Skin epidermis (tissue), 12 donors: ENCODE data around the gene CDK5RAP2.
"Not testable (repeated sequence)": the region's sequence is repeated elsewhere in the genome, so short reads cannot be mapped to it uniquely, and the experiment has no call there.

Source experiments
- H3K27ac ChIP-seq, 21 experiments: fragments of 200-600 bp; sonication (generic) in 11 of 21; one replicate each; pipeline ENCODE4 v1.5.0; 2020; ENCODE audit warnings: mild to moderate bottlenecking in 3 of 21, inconsistent platforms in 2 of 21, moderate library complexity in 2 of 21
- H3K4me3 ChIP-seq, 7 experiments: fragments of 200-600 bp; sonication (generic) in 2 of 7; one replicate each; pipeline ENCODE4 v1.5.0; 2020; ENCODE audit warnings: inconsistent platforms in 2 of 7, mild to moderate bottlenecking in 2 of 7, moderate library complexity in 1 of 7

CDK5RAP2 gene

DNA sequence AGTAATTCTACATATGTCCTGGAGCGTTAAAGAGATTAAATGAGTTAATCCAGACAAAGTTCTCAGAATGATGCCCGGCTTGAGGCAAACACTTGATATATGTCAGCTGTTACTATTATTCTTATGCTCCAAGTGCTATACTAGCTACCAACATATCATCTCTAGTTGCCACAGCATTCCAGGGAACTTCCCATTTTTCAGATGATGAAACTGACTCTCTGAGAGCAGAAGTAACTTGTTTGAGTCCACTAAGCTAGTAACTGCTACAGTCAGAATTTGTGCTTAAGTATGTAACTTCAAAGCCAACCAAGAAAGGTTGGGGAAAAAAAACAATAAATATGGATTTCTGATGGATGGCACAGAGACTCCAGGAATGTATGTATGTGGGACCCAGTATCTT lies 98.1 kb downstream of the CDK5RAP2 start:
- Histone ChIP-seq H3K27ac (peak overlapping the region in 7 of 21 experiments; percentile 3 to 73 (median 39)), H3K4me3 (no peak overlapping the region)

DNA sequence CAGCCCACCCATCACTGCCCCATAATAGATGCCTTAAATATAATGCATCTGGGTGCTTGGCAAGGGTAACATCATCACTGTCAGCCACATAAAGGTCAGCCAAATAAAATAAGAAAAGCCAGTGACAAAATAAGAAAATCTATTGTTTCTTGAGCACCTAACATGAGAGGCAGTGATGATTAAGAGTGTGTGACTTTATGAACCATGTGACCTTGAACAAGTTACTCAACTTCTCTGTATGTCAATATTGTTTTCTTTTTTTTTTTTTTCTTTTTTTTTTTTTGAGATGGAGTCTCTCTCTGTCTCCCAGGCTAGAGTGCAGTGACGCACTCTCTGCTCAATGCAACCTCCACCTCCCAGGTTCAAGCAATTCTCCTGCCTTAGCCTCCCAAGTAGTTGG lies 98.7 kb downstream of the CDK5RAP2 start:
- peak overlapping the region in 2 of 21 experiments; percentile 5 to 73 for H3K27ac ChIP-seq
- H3K4me3 ChIP-seq, result no peak overlapping the region

DNA sequence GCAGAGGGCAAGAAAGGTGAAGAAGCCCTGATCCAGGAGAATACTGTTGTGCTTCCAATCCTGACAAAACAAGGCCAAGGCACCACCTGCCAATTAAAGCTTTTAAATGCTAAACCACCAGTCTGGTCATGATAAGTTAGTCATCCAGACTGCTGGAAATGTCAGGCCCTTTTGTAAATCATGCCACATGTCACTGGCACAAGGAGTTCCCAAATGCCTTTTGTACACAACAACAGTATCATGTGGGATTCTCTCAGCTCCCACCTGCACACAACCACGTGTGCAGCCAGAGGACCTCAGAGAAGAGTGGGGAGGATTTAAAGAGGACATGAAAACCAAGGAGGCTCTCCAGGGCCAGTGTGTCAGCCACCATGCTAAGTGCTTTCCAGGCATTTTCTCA lies 99.3 kb downstream of the CDK5RAP2 start:
- H3K4me3 ChIP-seq, result no peak overlapping the region
- peak overlapping the region in 3 of 21 experiments; percentile 5 to 47 (median 18) for H3K27ac ChIP-seq

DNA sequence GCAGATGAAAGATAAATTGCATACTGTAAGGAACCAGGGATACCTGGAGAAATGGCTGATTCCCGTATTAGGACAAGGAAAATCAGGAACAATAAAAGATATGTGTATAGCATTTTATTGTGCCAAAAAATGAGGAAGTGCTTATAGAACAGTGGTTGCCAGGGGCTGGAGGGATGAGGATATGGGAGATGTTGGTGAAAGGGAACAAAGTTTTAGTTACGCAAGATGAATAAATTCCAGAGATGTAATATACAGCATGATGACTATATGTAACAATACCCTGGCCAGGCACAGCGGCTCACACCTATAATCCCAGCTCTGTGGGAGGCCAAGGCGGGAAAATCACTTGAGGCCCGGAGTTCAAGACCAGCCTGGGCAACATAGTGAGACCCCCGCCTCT lies 101.8 kb downstream of the CDK5RAP2 start:
- no peak overlapping the region for H3K4me3 ChIP-seq
- peak overlapping the region in 6 of 21 experiments; percentile 0 to 56 (median 8) for H3K27ac ChIP-seq

DNA sequence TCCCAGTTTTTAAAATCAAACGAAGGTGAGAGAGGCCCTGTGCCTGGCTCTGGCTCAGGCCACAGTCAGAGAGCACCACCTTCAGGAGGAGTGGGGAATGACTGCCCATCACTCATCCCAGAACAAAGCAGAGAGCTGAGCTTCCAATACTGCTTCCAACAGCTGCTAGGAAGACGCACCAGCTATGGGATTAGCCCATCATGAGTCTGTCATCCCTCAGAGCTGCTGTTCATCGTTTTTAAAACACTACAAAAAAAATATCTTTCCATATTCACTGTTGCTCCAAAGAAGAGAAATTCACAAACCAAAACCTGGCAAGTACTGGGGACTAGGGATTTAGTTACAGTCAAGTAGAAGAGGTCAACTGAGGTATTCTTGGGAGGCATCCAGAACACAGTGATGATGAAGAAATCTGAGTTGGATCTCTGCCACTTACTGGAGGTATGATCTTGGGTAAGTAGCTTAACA lies 102.4 kb downstream of the CDK5RAP2 start:
- no peak overlapping the region for H3K4me3 ChIP-seq
- H3K27ac ChIP-seq, result peak overlapping the region in 7 of 21 experiments; percentile 0 to 56 (median 10)

DNA sequence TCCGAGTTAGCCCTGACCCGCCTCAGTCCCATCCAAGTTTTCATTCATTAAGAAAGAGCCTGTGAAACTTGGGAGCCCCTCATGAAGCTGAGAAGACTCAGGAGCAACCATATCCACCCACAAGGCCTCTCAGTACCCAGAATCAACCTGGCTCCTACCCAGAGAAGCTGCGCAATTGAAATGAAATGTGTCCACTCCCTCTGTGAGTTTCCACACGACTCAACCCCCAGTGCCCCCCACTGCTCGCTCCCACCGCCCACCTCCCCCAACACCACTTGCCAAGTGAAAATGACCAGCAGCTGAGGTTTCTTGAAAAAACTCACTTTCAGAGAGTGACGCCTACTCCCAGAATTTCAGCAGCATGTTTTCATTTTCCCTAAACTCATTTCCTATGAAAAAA lies 104.6 kb downstream of the CDK5RAP2 start:
- peak overlapping the region in 17 of 21 experiments; percentile 17 to 80 (median 57) for H3K27ac ChIP-seq
- no peak overlapping the region for H3K4me3 ChIP-seq

DNA sequence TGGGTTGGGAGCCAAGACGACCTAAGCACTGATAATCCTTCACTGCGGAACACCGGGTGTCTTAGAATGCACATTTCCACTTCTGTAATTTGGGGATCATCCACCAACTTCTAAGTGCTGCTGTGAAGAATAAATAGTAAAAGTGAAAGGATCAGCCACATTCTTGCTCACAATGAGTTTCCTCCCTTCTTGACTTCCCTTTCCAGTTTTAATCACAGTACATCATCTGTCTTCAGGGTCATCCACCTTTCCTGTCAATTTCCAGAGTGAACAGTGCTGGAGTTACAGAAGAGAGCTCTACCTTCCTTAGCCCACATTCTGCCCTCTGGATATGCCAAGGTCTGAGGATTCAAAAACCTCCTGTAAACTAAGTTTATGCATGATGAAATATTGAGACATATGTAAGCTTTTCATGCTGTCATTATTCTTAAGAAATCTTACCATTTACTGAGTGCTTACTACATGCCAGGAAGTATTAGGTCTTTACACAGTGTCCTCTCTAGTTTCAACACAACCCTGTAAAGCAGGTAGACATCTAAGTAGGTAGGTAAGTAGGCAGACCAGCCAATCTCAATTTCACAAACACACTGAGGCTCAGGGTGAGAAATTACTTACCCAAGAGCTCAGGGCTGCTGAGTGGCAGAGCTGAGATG lies 105.2 kb downstream of the CDK5RAP2 start:
- Histone ChIP-seq H3K27ac (peak overlapping the region in 17 of 21 experiments; percentile 17 to 80 (median 54)), H3K4me3 (no peak overlapping the region)

DNA sequence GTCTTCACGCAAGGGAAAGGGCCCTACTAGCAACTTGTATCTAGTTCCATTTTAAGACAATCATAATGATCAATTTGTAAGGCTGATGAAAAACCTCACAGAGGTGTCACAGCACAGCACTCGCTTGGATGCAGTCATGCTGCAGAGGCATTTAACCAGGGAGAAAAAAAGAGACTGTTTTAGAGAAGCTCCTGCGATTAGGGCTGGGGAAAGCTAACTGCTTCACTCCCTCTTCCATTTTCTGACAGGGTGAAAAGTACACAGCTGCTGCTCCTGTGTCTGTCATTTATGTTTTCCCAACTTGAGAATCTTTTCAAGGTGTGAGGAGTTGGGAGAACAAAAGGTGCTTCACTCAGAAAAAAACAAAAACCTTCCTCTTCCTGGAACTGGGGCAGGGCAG lies 106.4 kb downstream of the CDK5RAP2 start:
- Histone ChIP-seq H3K27ac (peak overlapping the region in 5 of 21 experiments; percentile 1 to 80 (median 69)), H3K4me3 (no peak overlapping the region)

DNA sequence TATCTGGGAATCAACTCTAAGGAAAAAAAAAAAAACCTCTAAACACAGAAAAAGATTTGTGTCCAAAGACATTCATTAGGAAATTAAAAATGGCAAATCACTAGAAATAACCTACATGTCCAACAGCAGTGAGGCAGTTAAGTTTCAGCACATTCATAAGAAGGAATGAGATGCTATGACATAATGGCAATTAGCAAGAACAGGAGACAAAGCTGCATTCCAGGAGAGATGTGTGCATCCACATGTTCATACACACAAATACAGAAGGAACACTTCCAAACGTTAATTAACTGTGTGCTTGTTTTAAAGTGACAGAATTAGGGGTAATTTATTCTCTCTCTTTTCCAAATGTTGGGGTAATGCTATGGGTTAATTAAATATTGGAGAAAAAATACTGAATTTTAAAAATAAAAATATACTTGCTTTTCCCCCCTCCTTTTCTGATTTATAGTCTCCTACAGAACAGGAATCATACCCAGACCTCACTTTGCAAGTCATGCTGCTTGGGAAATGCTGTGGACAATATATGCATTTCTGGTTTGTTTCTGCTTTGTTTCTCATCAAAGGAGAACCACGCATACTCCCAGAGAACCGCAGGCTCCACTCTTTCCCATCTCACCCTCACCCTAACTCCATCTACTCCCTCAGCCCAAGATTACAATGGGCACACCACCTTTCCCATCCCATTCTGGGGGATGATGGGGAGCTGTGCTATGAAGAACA lies 114.1 kb downstream of the CDK5RAP2 start:
- no peak overlapping the region for H3K27ac ChIP-seq
- no peak overlapping the region for H3K4me3 ChIP-seq

DNA sequence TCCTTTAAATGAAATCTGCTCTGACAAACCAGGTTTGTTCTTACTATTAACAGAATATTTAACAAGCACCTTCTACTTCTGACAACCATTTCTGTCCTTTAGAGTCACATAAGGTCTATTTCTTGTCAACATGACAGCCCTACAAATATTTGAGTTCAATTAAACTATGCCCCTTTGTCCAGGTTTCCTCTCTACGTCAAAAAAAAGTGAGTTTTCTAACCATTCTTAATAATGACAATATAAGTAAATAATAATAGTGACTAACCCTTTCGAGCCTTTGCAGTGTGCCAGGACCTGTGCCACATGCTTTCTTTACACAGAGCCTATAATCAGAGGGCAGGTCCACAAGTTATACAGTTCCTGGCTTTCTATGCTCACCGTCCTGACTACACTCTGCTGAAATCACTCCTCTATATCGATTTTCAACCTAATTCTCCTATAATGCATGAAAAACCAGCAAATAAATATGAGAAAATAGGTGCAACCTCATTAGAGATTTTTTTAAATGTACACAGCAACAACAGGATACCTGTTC lies 115.0 kb downstream of the CDK5RAP2 start:
- Histone ChIP-seq H3K27ac (no peak overlapping the region), H3K4me3 (no peak overlapping the region)

DNA sequence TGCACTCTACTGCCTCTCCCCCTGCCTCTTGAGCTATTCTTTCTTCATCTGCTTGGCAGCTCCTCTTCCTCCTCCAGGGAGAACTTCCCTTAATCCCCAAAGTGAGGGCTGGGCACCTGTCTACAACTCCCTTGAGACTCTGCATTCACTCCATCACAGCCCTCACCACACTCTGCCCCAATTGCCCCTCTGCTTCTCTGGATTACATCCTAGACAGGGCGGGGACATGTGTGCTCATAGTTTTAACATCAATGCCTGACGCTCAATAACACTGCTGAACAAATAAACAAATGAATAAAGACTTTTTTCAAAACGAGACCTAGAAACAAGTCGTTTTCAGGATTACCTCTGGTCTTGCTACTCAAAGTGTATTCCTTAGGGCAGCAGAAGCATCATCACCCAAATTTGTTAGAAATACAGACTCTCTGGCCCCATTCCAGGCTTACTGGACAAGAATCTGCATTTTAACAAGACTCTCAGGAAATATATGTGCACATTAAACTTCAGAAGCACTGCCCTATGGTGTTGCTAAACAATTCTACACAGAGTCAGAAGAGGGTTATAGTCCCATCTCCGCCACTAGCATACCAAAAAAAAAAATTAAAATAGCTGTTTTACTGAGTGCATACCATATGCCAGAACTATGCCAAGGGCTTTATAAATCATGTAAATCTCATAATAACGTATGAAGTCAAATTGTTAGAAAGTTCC lies 115.6 kb downstream of the CDK5RAP2 start:
- Histone ChIP-seq H3K4me3 (no peak overlapping the region), H3K27ac (no peak overlapping the region)

DNA sequence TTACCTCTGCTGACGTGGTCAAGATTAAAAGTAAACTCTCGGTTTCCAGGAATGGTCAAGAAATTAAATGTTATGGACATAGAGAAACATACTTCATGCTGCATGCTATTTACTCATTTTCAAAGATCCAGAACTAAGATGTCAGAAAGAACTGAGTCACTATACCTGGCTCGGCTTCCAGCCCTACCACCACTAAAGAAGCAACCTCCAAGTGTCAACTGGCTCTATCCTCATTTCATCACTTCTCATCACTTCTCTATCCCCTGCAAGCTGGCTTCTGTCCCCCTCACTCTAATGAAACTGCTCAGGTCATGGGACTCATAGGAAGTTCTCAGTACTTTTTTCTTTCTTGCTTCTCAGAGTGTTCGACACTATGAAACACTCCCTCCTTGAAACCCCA lies 116.2 kb downstream of the CDK5RAP2 start:
- H3K27ac ChIP-seq, result no peak overlapping the region
- no peak overlapping the region for H3K4me3 ChIP-seq

DNA sequence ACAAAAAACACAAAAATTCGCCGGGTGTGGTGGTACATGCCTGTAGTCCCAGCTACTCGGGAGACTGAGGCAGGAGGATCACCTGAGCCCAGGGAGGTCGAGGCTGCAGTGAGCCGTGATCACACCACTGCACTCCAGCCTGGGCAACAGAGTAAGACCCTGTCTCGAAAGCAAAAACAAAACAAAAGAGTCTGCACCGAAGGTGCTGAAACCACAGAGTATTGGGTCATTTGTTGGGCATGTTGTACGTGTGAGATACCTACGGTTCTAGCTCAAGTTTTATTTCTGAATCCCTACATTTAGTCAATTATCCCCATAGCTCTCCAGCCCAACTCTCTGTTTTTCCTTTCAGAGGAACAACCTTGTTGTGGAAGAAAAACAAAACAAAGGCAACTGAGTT lies 118.3 kb downstream of the CDK5RAP2 start:
- H3K4me3 ChIP-seq, H3K27ac ChIP-seq: not testable (repeated sequence)

DNA sequence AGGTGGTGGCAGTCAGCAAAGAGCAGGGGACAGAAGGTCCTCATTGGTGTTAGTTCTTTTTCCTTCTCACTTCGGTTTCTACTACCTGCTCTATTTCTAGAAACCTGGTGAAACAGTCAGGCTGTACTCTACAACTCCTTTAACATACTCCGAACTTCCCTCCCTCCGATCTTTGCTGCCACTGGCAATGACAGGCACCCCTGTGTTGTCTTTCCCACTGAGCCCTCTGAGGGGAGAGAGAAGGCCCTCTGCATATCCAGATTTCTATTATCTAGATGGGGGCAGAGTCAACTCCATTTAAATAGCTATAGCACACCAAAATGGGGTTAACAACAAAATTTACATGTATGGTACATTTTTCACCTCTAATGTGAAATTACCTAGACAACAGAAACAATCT lies 123.7 kb downstream of the CDK5RAP2 start:
- H3K4me3 ChIP-seq, result no peak overlapping the region
- no peak overlapping the region for H3K27ac ChIP-seq

DNA sequence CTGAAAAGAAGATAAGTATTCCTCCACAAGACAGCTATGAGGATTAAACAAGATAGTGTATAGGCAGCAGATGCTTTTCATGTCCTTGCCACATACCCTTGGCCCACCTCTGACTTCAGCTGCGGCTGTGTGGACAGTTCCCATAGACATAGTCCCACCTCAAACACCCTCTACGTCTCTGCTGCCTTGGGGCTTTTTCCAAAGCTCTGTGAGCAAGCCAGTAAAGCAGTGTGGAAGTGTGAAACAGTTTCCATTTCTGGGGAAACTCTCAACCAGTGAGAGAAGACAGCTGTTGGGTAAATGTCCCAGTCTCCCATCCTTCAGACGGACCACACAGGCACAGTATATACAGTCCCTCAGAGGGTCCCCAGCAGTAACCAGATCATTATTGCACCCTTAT lies 125.5 kb downstream of the CDK5RAP2 start:
- H3K4me3 ChIP-seq, result no peak overlapping the region
- H3K27ac ChIP-seq, result no peak overlapping the region

DNA sequence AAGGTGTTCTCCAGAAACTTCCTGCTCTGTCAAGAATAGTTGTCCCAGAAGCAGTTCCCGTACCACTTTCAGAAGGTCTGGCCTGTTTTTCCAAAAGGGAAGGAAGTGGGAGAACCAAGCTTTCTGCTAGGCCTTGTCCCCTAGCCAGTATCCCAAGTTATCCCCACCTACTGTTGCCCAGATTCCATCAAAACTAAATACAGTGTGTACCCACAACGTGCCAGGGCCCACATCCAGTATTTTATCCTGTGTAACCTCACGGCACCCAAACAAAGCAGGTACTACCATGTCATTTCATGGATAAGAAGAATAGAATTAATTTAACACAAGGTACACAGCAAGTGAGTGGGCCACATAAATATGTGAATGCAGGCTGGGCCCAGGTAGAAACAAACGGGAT lies 126.2 kb downstream of the CDK5RAP2 start:
- H3K4me3 ChIP-seq, result no peak overlapping the region
- no peak overlapping the region for H3K27ac ChIP-seq

DNA sequence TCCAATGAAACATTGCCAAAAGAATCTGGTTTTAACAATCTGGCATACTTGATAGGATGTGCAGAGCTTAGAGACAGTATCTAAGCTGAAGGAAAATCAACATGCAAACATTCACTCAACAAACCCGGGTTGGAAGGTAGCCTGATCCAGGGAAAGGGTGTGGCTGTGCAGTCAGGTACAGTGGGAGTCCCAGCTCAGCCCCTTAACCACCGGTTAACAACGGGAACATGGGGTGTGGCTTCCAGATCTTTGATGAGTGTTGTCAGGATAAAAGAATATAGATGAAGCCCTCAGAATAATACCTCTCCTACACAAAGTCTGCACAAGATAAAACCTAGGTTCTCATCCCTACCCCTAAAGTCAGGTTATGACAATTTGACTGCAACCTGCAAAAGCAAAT lies 127.3 kb downstream of the CDK5RAP2 start:
- Histone ChIP-seq H3K4me3 (no peak overlapping the region), H3K27ac (no peak overlapping the region)

DNA sequence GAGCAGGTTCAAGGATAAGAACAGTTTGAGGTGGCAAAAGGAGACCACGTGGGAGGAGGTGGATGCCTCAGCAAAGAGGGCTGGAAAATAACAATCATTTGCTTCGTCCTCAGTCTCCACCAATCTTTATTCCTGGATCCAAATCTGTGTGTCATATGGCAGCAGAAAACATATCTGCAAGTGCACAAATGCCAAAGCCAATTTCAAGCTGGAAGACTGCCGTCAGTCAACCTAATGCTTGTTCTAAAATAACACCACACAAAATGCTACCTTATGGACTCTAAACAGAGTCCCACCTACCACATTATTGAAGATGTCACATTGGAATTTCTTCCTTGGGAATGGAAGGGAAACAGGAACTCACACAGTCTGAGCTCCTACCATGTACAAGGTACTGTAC lies 129.1 kb downstream of the CDK5RAP2 start:
- Histone ChIP-seq H3K27ac (no peak overlapping the region), H3K4me3 (no peak overlapping the region)

DNA sequence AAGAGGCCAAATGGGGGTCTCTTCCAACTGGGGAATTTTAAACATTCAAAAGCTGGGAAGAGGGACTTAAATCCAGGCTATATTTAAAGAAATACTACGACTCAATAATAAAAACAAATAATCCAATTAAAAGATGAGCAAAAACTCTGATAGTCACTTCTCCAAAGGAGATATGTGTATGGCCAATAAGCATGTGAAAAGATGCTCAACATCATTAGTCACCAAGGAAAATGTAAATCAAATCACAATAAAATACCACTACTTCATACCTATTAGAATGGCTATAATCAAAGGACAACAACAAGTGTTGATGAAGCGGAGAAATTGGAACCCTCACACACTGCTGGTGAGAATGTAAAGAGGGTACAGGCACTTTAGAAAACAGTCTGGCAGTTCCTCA lies 130.4 kb downstream of the CDK5RAP2 start:
- Histone ChIP-seq H3K4me3 (no peak overlapping the region), H3K27ac (no peak overlapping the region)

DNA sequence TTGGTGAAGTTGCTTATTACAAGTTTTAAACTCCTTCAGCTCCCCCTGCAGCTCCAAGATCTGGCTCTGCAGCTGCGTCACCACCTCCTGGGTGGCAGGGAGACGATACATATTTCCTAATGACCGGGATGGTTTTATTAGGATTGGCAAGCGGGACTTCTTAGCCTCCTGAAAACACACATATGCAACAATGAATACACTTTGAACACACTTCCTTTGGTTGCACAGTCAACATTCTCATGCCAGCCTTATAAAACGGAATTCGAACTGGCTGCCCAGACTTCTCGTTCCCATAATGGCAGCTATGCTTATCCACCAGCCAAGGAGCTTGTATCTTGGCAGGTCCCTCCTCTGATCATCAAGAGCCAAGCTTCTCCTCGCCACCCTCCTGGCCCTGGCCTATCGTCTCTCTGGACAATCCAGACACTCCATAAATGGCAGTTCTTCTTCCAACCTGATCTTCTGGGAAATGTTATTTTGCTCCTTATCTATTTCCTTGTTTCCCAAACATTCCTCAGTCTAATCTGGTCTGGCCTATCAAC lies 131.9 kb downstream of the CDK5RAP2 start:
- H3K4me3 ChIP-seq, result no peak overlapping the region

More for the DNA sequence above, 131.9 kb downstream of the CDK5RAP2 start:
- no peak overlapping the region for H3K27ac ChIP-seq
